ENCODE data around the gene PPP2R5A.
A peak's percentile ranks its signal among the peaks of the same experiment; 100 is the strongest.
"Not testable (repeated sequence)": the region's sequence is repeated elsewhere in the genome, so short reads cannot be mapped to it uniquely, and the experiment has no call there.

The PPP2R5A gene

DNA sequence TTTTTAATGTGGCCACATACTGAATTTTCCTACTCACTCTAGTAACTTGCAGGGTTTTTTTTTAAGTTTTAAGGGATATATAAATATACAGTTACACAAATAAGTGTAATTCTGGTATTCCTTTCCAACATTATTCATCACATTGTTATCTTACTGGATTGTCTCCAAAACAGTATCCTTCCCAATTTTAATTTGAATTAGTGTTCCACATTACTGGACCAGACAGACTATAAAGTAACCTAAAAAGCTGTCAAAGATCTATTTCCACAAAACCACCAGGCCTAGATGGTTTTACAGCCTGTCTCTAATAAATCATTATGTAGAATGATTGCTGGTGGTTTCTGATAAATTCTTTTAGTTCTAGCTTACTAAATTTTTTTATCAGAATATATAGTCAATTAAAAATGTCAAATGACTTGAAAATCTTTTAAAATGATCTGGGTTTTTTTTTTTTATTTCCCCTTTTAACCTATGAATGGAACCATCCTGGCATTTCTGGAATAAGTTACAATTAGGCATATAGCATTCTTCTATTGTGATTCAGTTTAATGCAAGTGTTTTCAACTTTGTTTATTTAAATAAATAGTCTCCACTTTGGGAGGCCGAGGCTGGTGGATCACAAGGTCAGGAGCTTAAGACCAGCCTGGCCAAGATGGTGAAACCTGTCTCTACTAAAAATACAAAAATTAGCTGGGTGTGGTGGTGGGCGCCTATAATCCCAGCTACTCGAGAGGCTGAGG is 70.2 kb downstream of the PPP2R5A start:
- DNase-seq (ENCODE audit: low spot score): no peak

GRCh38 chr1:212359794-212360479 is 74.7 kb downstream of the PPP2R5A start:
- DNase-seq (ENCODE audit: low spot score): no peak

DNA sequence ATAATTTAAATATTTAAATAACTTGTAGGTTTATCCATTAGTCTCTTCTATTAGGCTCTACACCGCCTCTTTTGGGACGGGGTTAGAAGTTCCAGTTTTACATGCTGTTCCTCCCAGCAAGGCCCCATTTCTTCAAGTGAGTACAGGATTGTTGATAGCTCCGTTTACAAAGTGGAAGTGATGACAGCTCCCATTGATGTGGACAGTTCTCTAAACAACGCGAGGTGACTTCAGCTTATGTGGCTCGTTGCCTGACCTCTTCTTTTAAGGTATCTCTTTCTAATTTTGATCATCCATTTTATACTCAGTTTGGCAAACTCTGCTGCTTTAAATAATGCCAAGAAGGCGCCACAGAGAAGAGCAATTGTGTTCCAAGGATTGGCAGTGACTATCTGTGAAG is 79.8 kb downstream of the PPP2R5A start:
- no peak for DNase-seq (ENCODE audit: low spot score)

DNA sequence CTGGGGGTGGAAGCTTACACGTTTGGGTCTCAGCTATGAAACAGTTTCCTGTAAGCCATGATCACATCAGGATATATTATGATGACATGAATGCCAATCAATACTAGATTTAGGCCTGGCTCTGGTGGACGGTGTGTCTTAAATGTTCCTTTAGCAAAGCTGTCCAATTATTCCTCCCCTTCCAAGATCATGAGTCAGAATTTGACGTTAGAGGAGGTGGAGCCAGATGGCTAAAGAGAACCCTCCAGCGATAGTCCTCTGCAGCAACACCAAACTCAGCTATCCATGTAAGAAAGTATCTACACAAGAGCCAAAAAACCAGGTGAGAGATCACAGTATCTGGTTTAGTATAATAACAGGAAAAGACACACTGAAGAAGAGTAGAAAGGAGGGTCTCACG is 81.7 kb downstream of the PPP2R5A start:
- DNase-seq (ENCODE audit: low spot score): no peak

GRCh38 chr1:212367474-212368072 is 82.4 kb downstream of the PPP2R5A start:
- no peak for DNase-seq (ENCODE audit: low spot score)

GRCh38 chr1:212368073-212368484 is 82.9 kb downstream of the PPP2R5A start:
- DNase-seq (ENCODE audit: low spot score): peak; percentile 67

GRCh38 chr1:212375986-212376385 is 90.8 kb downstream of the PPP2R5A start:
- no peak for DNase-seq (ENCODE audit: low spot score)

GRCh38 chr1:212377644-212378043 is 92.4 kb downstream of the PPP2R5A start:
- DNase-seq (ENCODE audit: low spot score): no peak

GRCh38 chr1:212379366-212379765 is 94.2 kb downstream of the PPP2R5A start:
- no peak for DNase-seq (ENCODE audit: low spot score)

- no peak for DNase-seq (ENCODE audit: low spot score)
Observed at GRCh38 chr1:212381397-212382035, 96.3 kb downstream of the PPP2R5A start.

DNA sequence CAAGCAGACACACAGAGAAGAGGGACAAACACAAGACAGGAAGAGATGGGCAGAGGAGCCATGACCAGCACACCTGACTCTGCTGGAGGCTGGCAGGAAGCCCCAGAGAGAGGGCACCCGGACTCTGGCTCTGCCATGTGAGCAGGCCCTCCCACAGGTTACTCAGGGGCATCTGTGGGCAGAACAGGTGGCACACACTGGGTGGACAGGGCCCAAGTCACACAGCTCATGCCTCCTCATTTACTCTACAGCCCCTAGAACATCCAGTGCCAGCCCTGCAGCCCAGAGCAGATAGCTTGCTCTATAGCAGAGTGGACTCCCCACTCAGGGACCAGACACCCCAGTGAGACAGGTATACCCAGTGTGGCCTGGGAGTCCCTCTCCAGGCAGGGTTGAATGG is 100.8 kb downstream of the PPP2R5A start:
- no peak for DNase-seq (ENCODE audit: low spot score)

DNA sequence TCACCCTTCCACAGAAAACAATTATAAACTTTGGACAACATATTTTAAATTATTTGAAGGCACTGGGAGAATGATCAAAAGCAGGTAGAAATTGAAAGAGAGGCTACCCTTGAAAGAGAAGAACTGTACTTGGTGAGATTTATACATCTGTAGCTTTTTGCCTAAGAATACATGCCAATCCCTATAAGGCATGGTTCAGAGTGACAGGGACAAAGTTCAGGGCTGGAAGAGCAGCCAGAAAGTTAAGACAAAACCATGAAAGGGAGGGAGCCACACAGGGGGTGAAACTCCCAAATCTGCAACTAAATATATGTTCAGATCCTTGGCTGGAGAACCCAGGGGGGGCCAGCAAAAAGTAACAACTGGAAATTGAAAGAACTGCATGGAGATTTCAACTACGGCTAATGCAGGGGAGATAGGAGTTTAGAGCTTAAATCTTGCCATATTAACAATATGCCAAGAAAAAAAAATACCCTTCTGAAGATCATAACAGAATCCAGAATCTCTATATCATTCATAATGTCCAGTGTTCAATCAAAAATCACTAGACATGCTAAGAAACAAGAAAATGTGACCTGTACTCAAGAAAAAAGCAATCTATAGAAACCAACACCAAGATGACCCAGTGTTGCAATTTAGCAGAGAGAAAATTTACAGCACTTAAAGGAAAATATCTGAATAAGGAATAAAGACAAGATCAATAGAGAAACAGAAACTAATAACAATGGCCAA is 103.9 kb downstream of the PPP2R5A start:
- no peak for DNase-seq (ENCODE audit: low spot score)

DNA sequence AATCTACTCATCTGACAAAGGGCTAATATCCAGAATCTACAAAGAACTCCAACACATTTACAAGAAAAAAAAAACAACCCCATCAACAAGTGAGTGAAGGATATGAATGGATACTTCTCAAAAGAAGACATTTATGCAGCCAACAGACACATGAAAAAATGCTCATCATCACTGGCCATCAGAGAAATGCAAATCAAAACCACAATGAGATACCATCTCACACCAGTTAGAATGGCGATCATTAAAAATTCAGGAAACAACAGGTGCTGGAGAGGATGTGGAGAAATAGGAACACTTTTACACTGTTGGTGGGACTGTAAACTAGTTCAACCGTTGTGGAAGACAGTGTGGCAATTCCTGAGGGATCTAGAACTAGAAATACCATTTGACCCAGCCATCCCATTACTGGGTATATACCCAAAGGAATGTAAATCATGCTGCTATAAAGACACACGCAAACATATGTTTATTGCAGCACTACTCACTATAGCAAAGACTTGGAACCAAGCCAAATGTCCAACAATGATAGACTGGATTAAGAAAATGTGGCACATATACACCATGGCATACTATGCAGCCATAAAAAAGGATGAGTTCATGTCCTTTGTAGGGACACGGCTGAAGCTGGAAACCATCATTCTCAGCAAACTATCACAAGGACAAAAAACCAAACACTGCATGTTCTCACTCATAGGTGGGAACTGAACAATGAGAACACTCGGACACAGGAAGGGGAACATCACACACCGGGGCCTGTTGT is 110.6 kb downstream of the PPP2R5A start:
- DNase-seq (ENCODE audit: low spot score): not testable (repeated sequence)

DNA sequence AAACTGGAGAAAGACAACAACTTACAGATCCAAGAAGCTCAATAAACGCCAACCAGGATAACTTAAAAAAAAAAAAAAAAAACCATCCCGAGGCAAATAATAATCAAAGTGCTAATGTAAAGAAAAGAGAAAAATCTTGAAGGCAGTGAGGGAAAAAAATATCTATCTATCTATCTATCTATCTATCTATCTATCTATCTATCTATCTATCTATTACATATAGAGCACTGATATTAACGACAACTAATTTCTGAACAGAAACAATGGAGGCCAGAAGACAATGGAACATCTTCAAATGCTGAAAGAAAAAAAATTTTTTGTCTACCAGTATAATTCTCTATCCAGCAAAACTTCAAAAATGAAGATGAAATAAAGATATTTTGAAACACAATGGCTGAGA is 111.4 kb downstream of the PPP2R5A start:
- no peak for DNase-seq (ENCODE audit: low spot score)

GRCh38 chr1:212397171-212397570 is 112.0 kb downstream of the PPP2R5A start:
- no peak for DNase-seq (ENCODE audit: low spot score)

GRCh38 chr1:212401042-212401441 is 115.8 kb downstream of the PPP2R5A start:
- no peak for DNase-seq (ENCODE audit: low spot score)

DNA sequence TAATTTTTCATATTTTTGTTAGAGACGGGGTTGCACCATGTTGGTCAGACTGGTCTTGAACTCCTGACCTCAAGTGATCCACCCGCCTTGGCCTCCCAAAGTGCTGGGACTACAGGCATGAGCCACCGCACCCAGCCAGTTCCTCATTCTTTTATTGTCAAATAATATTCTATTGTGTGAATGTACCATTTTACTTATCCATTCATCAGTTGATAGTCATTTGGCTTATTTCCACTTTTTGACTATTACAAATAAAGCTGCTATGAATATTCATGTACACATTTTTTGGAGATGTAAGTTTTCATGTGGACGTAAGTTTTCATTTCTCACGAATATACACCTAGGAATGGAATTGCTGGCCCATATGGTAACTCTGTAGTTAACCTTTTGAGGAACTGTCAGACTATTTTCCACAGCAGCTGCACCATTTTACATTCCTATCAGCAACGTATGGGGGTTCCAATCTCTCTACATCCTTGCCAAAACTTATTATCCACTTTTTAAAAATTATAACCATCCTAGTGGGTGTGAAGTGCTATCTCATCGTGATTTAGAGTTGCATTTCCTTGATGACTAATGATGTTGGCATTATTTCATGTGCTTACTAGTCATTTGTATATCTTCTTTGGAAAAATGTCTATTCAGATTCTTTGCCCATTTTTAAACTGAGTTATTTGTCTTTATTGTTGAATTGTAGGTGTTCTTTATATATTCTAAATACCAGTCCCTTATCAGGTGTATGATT is 116.8 kb downstream of the PPP2R5A start:
- DNase-seq (ENCODE audit: low spot score): peak; percentile 48

GRCh38 chr1:212402666-212403321 is 117.6 kb downstream of the PPP2R5A start:
- DNase-seq (ENCODE audit: low spot score): no peak

DNA sequence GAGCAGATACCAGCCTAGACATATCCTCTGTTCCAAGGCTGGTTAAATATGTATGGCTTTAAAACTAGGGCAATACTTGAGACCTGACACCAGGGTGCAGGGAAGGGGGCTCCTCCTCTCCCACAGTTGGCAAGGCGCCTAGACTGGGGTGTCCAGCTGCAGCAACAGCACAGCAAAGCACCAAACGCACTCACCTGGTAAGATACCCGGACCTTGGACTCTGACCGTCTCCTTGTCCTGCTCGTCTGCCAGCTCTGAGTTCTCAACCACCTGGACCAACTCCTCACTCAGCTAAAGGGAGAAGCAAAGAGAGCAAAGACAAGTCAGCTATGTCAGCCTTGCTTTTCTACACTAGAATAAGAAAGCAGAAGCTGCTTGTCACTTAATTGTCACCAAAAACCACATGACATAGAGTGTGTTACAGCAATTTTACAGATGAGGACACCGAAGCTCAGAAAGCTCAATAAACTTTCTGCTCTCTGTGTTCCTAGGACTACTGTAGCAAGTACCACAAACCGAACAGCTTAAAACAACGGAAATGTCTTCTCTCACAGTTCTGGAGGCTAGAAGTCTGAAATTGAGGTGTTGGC is 125.1 kb downstream of the PPP2R5A start:
- no peak for DNase-seq (ENCODE audit: low spot score)
